H9 (cell line): ENCODE measurements around the gene TSC22D1. TPM values are rescaled to one million over a fixed set of nuclear protein-coding genes. Genes with fewer than 3 reads are reported as not detected.

ENCODE experiments used
- DNase-seq: peaks from one replicate; pipeline ENCODE4 v3.0.0-alpha.2; 2017
- H2AFZ ChIP-seq: one replicate; pipeline ENCODE4 v1.6.1; 2013; ENCODE audit warnings: mild to moderate bottlenecking, low read length, control low read depth, moderate library complexity
- H2AK5ac ChIP-seq: 2 replicates; pipeline ENCODE4 v1.6.1; 2013; ENCODE audit warnings: low read length, control low read depth, mixed read lengths; ENCODE audit not compliant: insufficient read length
- H2BK120ac ChIP-seq: one replicate; pipeline ENCODE4 v1.6.1; 2013; ENCODE audit warnings: low read depth, mild to moderate bottlenecking, low read length, control low read depth, inconsistent platforms; ENCODE audit not compliant: poor library complexity, severe bottlenecking
- H2BK12ac ChIP-seq: 2 replicates; pipeline ENCODE4 v1.6.1; 2013; ENCODE audit warnings: low read length, control low read depth, mixed read lengths, low read depth; ENCODE audit not compliant: insufficient read length
- H2BK15ac ChIP-seq: 2 replicates; pipeline ENCODE4 v1.6.1; 2013; ENCODE audit warnings: low read depth, low read length, control low read depth
- H2BK20ac ChIP-seq: one replicate; pipeline ENCODE4 v1.6.1; 2013; ENCODE audit warnings: low read depth, mild to moderate bottlenecking, low read length, control low read depth, inconsistent platforms; ENCODE audit not compliant: poor library complexity, severe bottlenecking
- H2BK5ac ChIP-seq: 2 replicates; pipeline ENCODE4 v1.6.1; 2013; ENCODE audit warnings: low read length, control low read depth, mixed read lengths; ENCODE audit not compliant: insufficient read length
- H3K14ac ChIP-seq: 2 replicates; pipeline ENCODE4 v1.6.1; 2013; ENCODE audit warnings: low read length, control low read depth; ENCODE audit not compliant: insufficient read depth
- H3K18ac ChIP-seq: 2 replicates; pipeline ENCODE4 v1.6.1; 2013; ENCODE audit warnings: low read depth, mild to moderate bottlenecking, mixed read lengths, low read length, control low read depth; ENCODE audit not compliant: insufficient read length
- H3K23ac ChIP-seq: 2 replicates; pipeline ENCODE4 v1.6.1; 2013; ENCODE audit warnings: low read length, control low read depth, mixed read lengths, low read depth; ENCODE audit not compliant: insufficient read length
- H3K23me2 ChIP-seq: 2 replicates; pipeline ENCODE4 v1.6.1; 2013; ENCODE audit warnings: low read depth, mild to moderate bottlenecking, mixed read lengths, low read length, control low read depth; ENCODE audit not compliant: insufficient read length, poor library complexity, severe bottlenecking
- H3K27ac ChIP-seq: 2 replicates; pipeline ENCODE4 v1.5.1; 2013; ENCODE audit warnings: low read length, control low read depth, mixed read lengths, low read depth; ENCODE audit not compliant: insufficient read length
- H3K27me3 ChIP-seq: 2 replicates; pipeline ENCODE4 v1.6.1; 2013; ENCODE audit warnings: low read length, control low read depth, inconsistent platforms; ENCODE audit not compliant: insufficient read depth
- H3K4ac ChIP-seq: 2 replicates; pipeline ENCODE4 v1.6.1; 2013; ENCODE audit warnings: low read depth, mild to moderate bottlenecking, control low read depth, inconsistent platforms, low read length, moderate library complexity
- H3K4me1 ChIP-seq: 2 replicates; pipeline ENCODE4 v1.6.1; 2013; ENCODE audit warnings: low read length, control low read depth, inconsistent platforms; ENCODE audit not compliant: insufficient read depth
- H3K4me2 ChIP-seq: 2 replicates; pipeline ENCODE4 v1.6.1; 2013; ENCODE audit warnings: low read length, control low read depth, mixed read lengths; ENCODE audit not compliant: insufficient read length, insufficient read depth
- H3K56ac ChIP-seq: 2 replicates; pipeline ENCODE4 v1.6.1; 2013; ENCODE audit warnings: low read depth, mild to moderate bottlenecking, mixed read lengths, low read length, control low read depth; ENCODE audit not compliant: insufficient read length
- H3K79me1 ChIP-seq: 2 replicates; pipeline ENCODE4 v1.6.1; 2013; ENCODE audit warnings: low read depth, mild to moderate bottlenecking, moderate library complexity, low read length, control low read depth, inconsistent platforms; ENCODE audit not compliant: insufficient read depth, poor library complexity, severe bottlenecking
- H3K79me2 ChIP-seq: 2 replicates; pipeline ENCODE4 v1.6.1; 2013; ENCODE audit warnings: low read length, control low read depth, inconsistent platforms; ENCODE audit not compliant: insufficient read depth
- H3K9ac ChIP-seq: 2 replicates; pipeline ENCODE4 v1.6.1; 2013; ENCODE audit warnings: low read length, control low read depth, mixed read lengths; ENCODE audit not compliant: insufficient read length; ENCODE audit errors: extremely low read depth
- H3K9me3 ChIP-seq: one replicate; pipeline ENCODE4 v1.6.1; 2013; ENCODE audit warnings: low read depth, low read length, inconsistent platforms; ENCODE audit not compliant: control insufficient read depth
- H3T11ph ChIP-seq: one replicate; pipeline ENCODE4 v1.6.1; 2013; ENCODE audit warnings: mild to moderate bottlenecking, low read length, control low read depth, inconsistent platforms
- H4K20me1 ChIP-seq: one replicate; pipeline ENCODE4 v1.6.1; 2013; ENCODE audit not compliant: control insufficient read depth, insufficient read length, insufficient read depth
- H4K5ac ChIP-seq: 2 replicates; pipeline ENCODE4 v1.6.1; 2013; ENCODE audit warnings: low read depth, mild to moderate bottlenecking, mixed read lengths, low read length, control low read depth; ENCODE audit not compliant: insufficient read length
- H4K8ac ChIP-seq: replicated peaks from 2 replicates; pipeline ENCODE4 v1.6.1; 2013; ENCODE audit warnings: low read length, control low read depth, mixed read lengths, low read depth; ENCODE audit not compliant: insufficient read length
- H4K91ac ChIP-seq: 2 replicates; pipeline ENCODE4 v1.6.1; 2013; ENCODE audit warnings: low read depth, mild to moderate bottlenecking, moderate library complexity, mixed read lengths, low read length, control low read depth; ENCODE audit not compliant: insufficient read length
- H3K27ac Mint-ChIP-seq, 3 experiments: 2 replicates in 2 of 3; 3 replicates in 1 of 3; pipeline ENCODE4 v1.8.0; 2020 to 2021; ENCODE audit warnings: mixed read lengths in 3 of 3, mild to moderate bottlenecking in 1 of 3, moderate library complexity in 1 of 3
- H3K27me3 Mint-ChIP-seq: 2 replicates; pipeline ENCODE4 v1.8.0; 2021; ENCODE audit warnings: low read depth, mild to moderate bottlenecking, moderate library complexity, mixed read lengths
- H3K36me3 Mint-ChIP-seq, 3 experiments: 2 replicates in 2 of 3; 3 replicates in 1 of 3; pipeline ENCODE4 v1.8.0; 2020 to 2021; ENCODE audit warnings: low read depth in 3 of 3, mixed read lengths in 3 of 3; ENCODE audit not compliant: insufficient read depth in 1 of 3
- H3K4me1 Mint-ChIP-seq, 2 experiments: 2 replicates each; pipeline ENCODE4 v1.8.0; 2020; ENCODE audit warnings: mixed read lengths in 2 of 2
- H3K4me3 Mint-ChIP-seq, 2 experiments: 2 replicates in 1 of 2; 3 replicates in 1 of 2; pipeline ENCODE4 v1.8.0; 2020 to 2021; ENCODE audit warnings: mild to moderate bottlenecking in 2 of 2, mixed read lengths in 2 of 2, moderate library complexity in 1 of 2
- H3K9me3 Mint-ChIP-seq, 2 experiments: 2 replicates in 1 of 2; 3 replicates in 1 of 2; pipeline ENCODE4 v1.8.0; 2020; ENCODE audit warnings: mild to moderate bottlenecking in 2 of 2, mixed read lengths in 2 of 2, moderate library complexity in 1 of 2
- total RNA-seq: library from RNA; stranded (reverse); gene quantifications from 2 replicates; pipeline ENCODE4 v1.2.1, GENCODE V29; 2021
- TF ChIP-seq, protein P1 (sequence below): fragments of 200-600 bp; sonication (generic); conservative IDR thresholded peaks from 3 replicates; pipeline ENCODE4 v1.8.0; 2021; ENCODE audit warnings: antibody characterized with exemption, mild to moderate bottlenecking

Gene TSC22D1
- total RNA-seq, 1 experiment from 2014 or later: 76.7 TPM

DNA sequence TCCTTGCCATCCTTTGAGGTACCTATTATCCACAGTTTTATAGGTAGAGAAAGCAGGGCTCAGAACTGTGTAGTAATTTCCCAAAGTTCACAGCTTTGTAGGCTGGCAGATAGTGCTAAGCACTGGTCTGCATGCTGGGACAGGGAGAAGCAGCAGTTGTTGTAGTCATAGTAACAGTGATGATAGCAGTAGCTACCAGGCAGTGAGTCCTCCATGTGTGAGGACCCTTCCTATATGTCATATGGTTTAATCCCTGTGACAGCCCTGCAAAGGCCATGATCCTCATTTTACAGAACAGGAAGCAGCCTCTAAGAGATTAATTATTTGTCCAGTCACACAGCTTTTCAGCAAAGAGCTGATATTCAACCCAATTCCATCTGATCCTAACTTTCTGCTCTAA lies 181.5 kb downstream of the TSC22D1 start:
- no peak overlapping the region for H3K27ac Mint-ChIP-seq

More for the DNA sequence above, 181.5 kb downstream of the TSC22D1 start:
- Histone ChIP-seq H2BK120ac (no peak overlapping the region), H3K4me1 (no peaks in the 10 kb centered on the region; the same call in 1 of the 2 replicates), H2AK5ac (no peak overlapping the region), H3K9me3 (no peaks in the 10 kb centered on the region), H3K4me2 (no peak overlapping the region), H2BK5ac (no peak overlapping the region), H3K4ac (no peak overlapping the region), H4K20me1 (no peaks in the 10 kb centered on the region), H3K23ac (no peak overlapping the region), H3K9ac (no peak overlapping the region), H3K27ac (no peak overlapping the region), H2AFZ (no peak overlapping the region), H2BK15ac (no peak overlapping the region), H4K91ac (no peak overlapping the region), H3K14ac (no peak overlapping the region), H4K8ac (no peak overlapping the region), H3T11ph (no peak overlapping the region), H3K56ac (no peak overlapping the region), H3K18ac (no peak overlapping the region), H2BK12ac (no peak overlapping the region), H3K79me2 (no peaks in the 10 kb centered on the region), H4K5ac (no peak overlapping the region), H2BK20ac (no peak overlapping the region), H3K23me2 (no peaks in the 10 kb centered on the region), H3K79me1 (no peaks in the 10 kb centered on the region), H3K27me3 (no peaks in the 10 kb centered on the region)
- Mint-ChIP-seq H3K4me1 (peaks cover 24 to 33% of the 10 kb centered on the region in 2 experiments), H3K36me3 (peaks cover 0 to 2% (median 0%) of the 10 kb centered on the region in 3 experiments; a peak in 1 of 7 replicates), H3K4me3 (no peak overlapping the region), H3K9me3 (no peaks in the 10 kb centered on the region; a peak in 1 of 5 replicates), H3K27me3 (peaks cover 5% of the 10 kb centered on the region)
- DNase-seq: no peak
- TF ChIP-seq, protein P1, sequence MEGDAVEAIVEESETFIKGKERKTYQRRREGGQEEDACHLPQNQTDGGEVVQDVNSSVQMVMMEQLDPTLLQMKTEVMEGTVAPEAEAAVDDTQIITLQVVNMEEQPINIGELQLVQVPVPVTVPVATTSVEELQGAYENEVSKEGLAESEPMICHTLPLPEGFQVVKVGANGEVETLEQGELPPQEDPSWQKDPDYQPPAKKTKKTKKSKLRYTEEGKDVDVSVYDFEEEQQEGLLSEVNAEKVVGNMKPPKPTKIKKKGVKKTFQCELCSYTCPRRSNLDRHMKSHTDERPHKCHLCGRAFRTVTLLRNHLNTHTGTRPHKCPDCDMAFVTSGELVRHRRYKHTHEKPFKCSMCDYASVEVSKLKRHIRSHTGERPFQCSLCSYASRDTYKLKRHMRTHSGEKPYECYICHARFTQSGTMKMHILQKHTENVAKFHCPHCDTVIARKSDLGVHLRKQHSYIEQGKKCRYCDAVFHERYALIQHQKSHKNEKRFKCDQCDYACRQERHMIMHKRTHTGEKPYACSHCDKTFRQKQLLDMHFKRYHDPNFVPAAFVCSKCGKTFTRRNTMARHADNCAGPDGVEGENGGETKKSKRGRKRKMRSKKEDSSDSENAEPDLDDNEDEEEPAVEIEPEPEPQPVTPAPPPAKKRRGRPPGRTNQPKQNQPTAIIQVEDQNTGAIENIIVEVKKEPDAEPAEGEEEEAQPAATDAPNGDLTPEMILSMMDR: no peak
